DOHH2 (cell line): Measurements from ENCODE around the gene FIGNL1.

Experiments used
- H3F3A ChIP-seq: fragments of 200-600 bp; sonication (generic), shearing (Covaris generic); 2 replicates; pipeline ENCODE4 v1.6.0; 2016; ENCODE audit warnings: antibody characterized with exemption, mild to moderate bottlenecking; ENCODE audit not compliant: control insufficient read depth, insufficient read depth
- H3K27ac ChIP-seq: fragments of 200-600 bp; sonication (generic); 2 replicates; pipeline ENCODE4 v1.5.1; 2014; ENCODE audit warnings: low read depth, mild to moderate bottlenecking, low read length, moderate library complexity
- H3K27me3 ChIP-seq: fragments of 200-600 bp; sonication (generic); 2 replicates; pipeline ENCODE4 v1.6.1; 2014; ENCODE audit warnings: mild to moderate bottlenecking, low read length, mixed read lengths; ENCODE audit not compliant: control insufficient read depth
- H3K36me3 ChIP-seq: fragments of 200-600 bp; sonication (generic); 2 replicates; pipeline ENCODE4 v1.6.1; 2014; ENCODE audit warnings: mild to moderate bottlenecking, low read length, moderate library complexity, mixed read lengths; ENCODE audit not compliant: control insufficient read depth
- H3K4me1 ChIP-seq: fragments of 200-600 bp; sonication (generic); 2 replicates; pipeline ENCODE4 v1.6.1; 2014; ENCODE audit warnings: mild to moderate bottlenecking, low read length, mixed read lengths; ENCODE audit not compliant: control insufficient read depth
- H3K4me2 ChIP-seq: fragments of 200-600 bp; sonication (generic); 2 replicates; pipeline ENCODE4 v1.6.0; 2014; ENCODE audit warnings: mild to moderate bottlenecking, low read length, moderate library complexity
- H3K4me3 ChIP-seq: fragments of 200-600 bp; sonication (generic); 2 replicates; pipeline ENCODE4 v1.5.1; 2014; ENCODE audit warnings: mild to moderate bottlenecking, low read length, mixed read lengths
- H3K79me2 ChIP-seq: fragments of 200-600 bp; sonication (generic); 2 replicates; pipeline ENCODE4 v1.6.1; 2014; ENCODE audit warnings: mild to moderate bottlenecking, low read length, mixed read lengths; ENCODE audit not compliant: control insufficient read depth
- H3K9me2 ChIP-seq: fragments of 200-600 bp; sonication (generic); replicated peaks from 2 replicates; pipeline ENCODE4 v1.6.1; 2014; ENCODE audit warnings: mild to moderate bottlenecking, low read length, mixed read lengths; ENCODE audit not compliant: control insufficient read depth
- H3K9me3 ChIP-seq: fragments of 200-600 bp; sonication (generic); 2 replicates; pipeline ENCODE4 v1.6.1; 2014; ENCODE audit warnings: antibody characterized with exemption, low read length, mixed read lengths; ENCODE audit not compliant: control insufficient read depth, insufficient read depth
- H4K20me1 ChIP-seq: fragments of 200-600 bp; sonication (generic); 2 replicates; pipeline ENCODE4 v1.6.0; 2014; ENCODE audit warnings: low read depth, mild to moderate bottlenecking, antibody characterized with exemption, low read length, moderate library complexity; ENCODE audit not compliant: control insufficient read depth, insufficient read depth
- EZH2phosphoT487 ChIP-seq: fragments of 200-600 bp; sonication (generic); IDR thresholded peaks from 2 replicates; pipeline ENCODE4 v1.6.1; 2017; ENCODE audit warnings: borderline replicate concordance, mild to moderate bottlenecking, antibody characterized with exemption, low read length, moderate library complexity, mixed read lengths
- TF ChIP-seq, protein P1 (sequence below): fragments of 200-600 bp; sonication (generic); IDR thresholded peaks from one replicate; pipeline ENCODE4 v1.5.1; 2014; ENCODE audit warnings: antibody characterized with exemption, mild to moderate bottlenecking, low read depth, low read length; ENCODE audit not compliant: poor library complexity, severe bottlenecking

The FIGNL1 gene

DNA sequence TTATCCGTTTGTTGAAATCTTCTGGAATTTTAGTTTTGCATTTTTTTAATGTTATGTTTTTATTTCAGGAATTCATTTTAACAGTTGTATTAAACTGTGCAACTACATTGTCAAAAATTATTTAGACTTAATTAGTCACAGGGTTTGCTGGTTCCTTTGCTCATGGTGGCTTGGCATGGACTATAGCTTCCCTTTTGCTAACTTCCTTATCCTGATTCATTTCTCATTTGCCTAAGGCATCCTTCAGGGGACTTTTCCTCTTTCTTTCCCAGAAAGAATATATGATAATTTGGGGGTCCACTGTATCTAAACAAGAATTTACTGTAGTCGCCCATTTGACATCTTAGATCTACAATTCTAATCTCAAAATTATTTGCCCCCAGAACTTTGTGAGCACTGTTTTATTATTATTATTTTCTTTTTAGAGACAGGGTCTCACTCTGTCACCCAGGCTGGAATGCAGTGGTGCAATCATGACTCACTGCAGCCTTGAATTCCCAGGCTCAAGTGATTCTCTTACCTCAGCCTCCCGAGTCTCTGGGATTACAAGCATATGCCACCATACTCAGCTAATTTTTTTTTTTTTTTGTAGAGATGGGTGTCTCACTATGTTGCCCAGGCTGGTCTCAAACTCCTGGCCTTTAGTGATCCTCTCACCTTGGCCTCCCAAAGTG is 13.9 kb downstream of the FIGNL1 start:
- H3K36me3 ChIP-seq = peaks cover 36% of the 10 kb centered on the region
- TF ChIP-seq EZH2phosphoT487 = no peak
- TF ChIP-seq, protein P1, sequence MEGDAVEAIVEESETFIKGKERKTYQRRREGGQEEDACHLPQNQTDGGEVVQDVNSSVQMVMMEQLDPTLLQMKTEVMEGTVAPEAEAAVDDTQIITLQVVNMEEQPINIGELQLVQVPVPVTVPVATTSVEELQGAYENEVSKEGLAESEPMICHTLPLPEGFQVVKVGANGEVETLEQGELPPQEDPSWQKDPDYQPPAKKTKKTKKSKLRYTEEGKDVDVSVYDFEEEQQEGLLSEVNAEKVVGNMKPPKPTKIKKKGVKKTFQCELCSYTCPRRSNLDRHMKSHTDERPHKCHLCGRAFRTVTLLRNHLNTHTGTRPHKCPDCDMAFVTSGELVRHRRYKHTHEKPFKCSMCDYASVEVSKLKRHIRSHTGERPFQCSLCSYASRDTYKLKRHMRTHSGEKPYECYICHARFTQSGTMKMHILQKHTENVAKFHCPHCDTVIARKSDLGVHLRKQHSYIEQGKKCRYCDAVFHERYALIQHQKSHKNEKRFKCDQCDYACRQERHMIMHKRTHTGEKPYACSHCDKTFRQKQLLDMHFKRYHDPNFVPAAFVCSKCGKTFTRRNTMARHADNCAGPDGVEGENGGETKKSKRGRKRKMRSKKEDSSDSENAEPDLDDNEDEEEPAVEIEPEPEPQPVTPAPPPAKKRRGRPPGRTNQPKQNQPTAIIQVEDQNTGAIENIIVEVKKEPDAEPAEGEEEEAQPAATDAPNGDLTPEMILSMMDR = no peak
- no peak overlapping the region for H3K4me2 ChIP-seq
- H3K27me3 ChIP-seq = no peaks in the 10 kb centered on the region
- no peaks in the 10 kb centered on the region for H4K20me1 ChIP-seq
- peaks cover 8% of the 10 kb centered on the region for H3K79me2 ChIP-seq
- H3K9me3 ChIP-seq = no peaks in the 10 kb centered on the region
- no peaks in the 10 kb centered on the region for H3K9me2 ChIP-seq
- no peak overlapping the region for H3K4me3 ChIP-seq
- 0 out of 2 replicates have a peak, but pooled peaks cover 4% of the 10 kb centered on the region for H3F3A ChIP-seq
- no peak overlapping the region for H3K27ac ChIP-seq
- H3K4me1 ChIP-seq = no peaks in the 10 kb centered on the region

DNA sequence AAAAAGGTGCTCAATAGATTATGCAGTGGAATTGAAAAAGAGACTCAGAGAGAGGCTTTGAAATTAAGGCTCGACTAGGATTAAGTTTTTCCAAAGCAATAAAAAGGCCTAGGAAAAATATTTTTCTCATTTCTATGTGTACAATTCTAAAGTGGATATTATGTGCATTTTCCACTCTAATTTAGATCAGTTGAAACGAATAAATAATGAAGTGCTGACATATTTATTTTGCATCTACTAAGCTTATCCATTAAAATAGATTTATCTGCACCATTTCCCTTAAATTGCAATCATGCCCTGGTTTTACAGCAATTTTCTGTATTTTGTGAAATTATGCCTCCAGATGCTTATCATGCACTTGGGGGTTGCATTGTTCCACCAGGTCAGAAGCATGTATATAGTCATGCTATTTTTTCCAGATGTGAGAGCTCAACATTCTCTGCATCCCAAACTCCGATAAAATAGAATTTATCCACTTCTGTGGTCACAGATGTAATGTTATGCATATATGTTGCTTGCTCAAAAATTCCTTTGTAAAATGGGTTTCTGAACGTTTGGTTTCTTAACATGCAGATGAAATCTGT is 18.3 kb downstream of the FIGNL1 start:
- H3K4me2 ChIP-seq = no peak overlapping the region
- no peaks in the 10 kb centered on the region for H3K27me3 ChIP-seq
- no peaks in the 10 kb centered on the region for H4K20me1 ChIP-seq
- no peak overlapping the region for H3K4me3 ChIP-seq
- no peaks in the 10 kb centered on the region for H3K9me3 ChIP-seq
- H3K4me1 ChIP-seq = no peaks in the 10 kb centered on the region
- peaks cover under 1% of the 10 kb centered on the region; the same call in 1 of the 2 replicates for H3K36me3 ChIP-seq
- H3K79me2 ChIP-seq = no peaks in the 10 kb centered on the region
- H3K9me2 ChIP-seq = no peaks in the 10 kb centered on the region
- no peak overlapping the region for H3K27ac ChIP-seq
- 0 out of 2 replicates have a peak, but pooled peaks cover 4% of the 10 kb centered on the region for H3F3A ChIP-seq
- TF ChIP-seq, protein P1 = no peak

DNA sequence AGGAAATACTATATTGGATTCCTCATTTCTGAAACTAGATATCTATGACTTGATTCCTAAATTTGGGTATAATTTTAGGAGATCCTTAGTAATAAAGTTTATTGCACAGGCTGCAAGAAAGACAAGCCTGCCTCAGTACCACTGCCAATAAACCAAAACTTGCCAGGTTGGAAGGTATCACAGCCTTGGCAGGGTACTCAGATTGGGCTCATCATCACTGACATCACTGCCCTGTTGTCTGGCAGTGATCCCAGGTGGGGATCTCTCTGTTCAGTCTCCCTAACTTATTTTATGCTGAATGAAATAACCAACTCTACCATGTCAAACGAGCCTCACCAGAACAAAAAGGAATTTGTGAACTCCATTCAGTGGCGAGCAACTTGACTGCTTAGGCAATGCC is 18.8 kb downstream of the FIGNL1 start:
- Histone ChIP-seq H3K27ac (no peak overlapping the region), H3K36me3 (no peaks in the 10 kb centered on the region), H3K9me3 (no peaks in the 10 kb centered on the region), H3K9me2 (no peaks in the 10 kb centered on the region), H3F3A (0 out of 2 replicates have a peak, but pooled peaks cover 4% of the 10 kb centered on the region), H4K20me1 (no peaks in the 10 kb centered on the region), H3K4me2 (no peak overlapping the region), H3K4me3 (no peak overlapping the region), H3K27me3 (no peaks in the 10 kb centered on the region), H3K79me2 (no peaks in the 10 kb centered on the region), H3K4me1 (no peaks in the 10 kb centered on the region)
- no peak for TF ChIP-seq EZH2phosphoT487
- TF ChIP-seq, protein P1 = no peak
